Chondrocyte (in vitro differentiated cells): ENCODE measurements around the gene STYK1. TPM values are rescaled to one million over a fixed set of nuclear protein-coding genes. Genes with fewer than 3 reads are reported as not detected.

ENCODE experiments used
- DNase-seq: peaks from one replicate; pipeline ENCODE4 v3.0.0; 2021; ENCODE audit warnings: mixed read lengths, low spot score
- H3K27ac Mint-ChIP-seq: one replicate; pipeline ENCODE4 v1.8.0; 2021; ENCODE audit warnings: mild to moderate bottlenecking, moderate library complexity, mixed read lengths; ENCODE audit not compliant: unreplicated experiment
- H3K27me3 Mint-ChIP-seq: 2 replicates; pipeline ENCODE4 v1.8.0; 2021; ENCODE audit warnings: low read depth, mixed read lengths
- H3K36me3 Mint-ChIP-seq: 2 replicates; pipeline ENCODE4 v1.8.0; 2021; ENCODE audit warnings: low read depth, mixed read lengths
- H3K4me1 Mint-ChIP-seq: 2 replicates; pipeline ENCODE4 v1.8.0; 2021; ENCODE audit warnings: low read depth, mild to moderate bottlenecking, mixed read lengths
- H3K4me3 Mint-ChIP-seq: one replicate; pipeline ENCODE4 v1.8.0; 2021; ENCODE audit warnings: mild to moderate bottlenecking, moderate library complexity, mixed read lengths; ENCODE audit not compliant: unreplicated experiment
- H3K9me3 Mint-ChIP-seq: 2 replicates; pipeline ENCODE4 v1.8.0; 2021; ENCODE audit warnings: low read depth, mixed read lengths
- total RNA-seq: library from RNA; stranded (reverse); gene quantifications from 3 replicates; pipeline ENCODE4 v1.2.1, GENCODE V29; 2021
- TF ChIP-seq, protein P1 (sequence below): fragments of 200-600 bp; sonication (generic); IDR thresholded peaks from 2 replicates; pipeline ENCODE4 v1.5.0; 2021; ENCODE audit warnings: antibody characterized with exemption, mild to moderate bottlenecking, moderate library complexity

STYK1 gene
- total RNA-seq, 1 donor from 2014 or later = 0.12 TPM

DNA sequence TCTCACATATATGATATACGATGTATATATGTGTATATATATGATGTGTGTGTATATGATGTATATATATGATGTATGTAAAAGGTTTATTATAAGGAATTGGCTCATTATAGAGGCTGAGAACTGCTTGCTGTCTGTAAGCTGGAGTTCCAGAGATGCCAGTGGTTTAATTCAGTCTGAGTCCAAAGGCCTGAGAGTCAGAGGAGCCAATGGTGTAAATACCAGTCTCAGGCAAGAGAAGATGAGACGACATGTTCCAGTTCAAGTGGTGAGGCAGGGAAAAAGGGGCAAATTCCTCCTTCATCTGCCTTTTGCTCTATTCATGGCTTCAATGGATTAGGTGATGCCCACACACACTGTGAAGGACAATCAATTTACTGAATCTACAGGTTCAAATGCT lies 17.1 kb upstream of the STYK1 start:
- Mint-ChIP-seq H3K4me1 (peaks cover 3% of the 10 kb centered on the region), H3K9me3 (peaks cover 7% of the 10 kb centered on the region), H3K27me3 (no peaks in the 10 kb centered on the region), H3K27ac (no peak overlapping the region), H3K4me3 (no peak overlapping the region), H3K36me3 (peaks cover 7% of the 10 kb centered on the region)
- DNase-seq = no peak
- TF ChIP-seq, protein P1, sequence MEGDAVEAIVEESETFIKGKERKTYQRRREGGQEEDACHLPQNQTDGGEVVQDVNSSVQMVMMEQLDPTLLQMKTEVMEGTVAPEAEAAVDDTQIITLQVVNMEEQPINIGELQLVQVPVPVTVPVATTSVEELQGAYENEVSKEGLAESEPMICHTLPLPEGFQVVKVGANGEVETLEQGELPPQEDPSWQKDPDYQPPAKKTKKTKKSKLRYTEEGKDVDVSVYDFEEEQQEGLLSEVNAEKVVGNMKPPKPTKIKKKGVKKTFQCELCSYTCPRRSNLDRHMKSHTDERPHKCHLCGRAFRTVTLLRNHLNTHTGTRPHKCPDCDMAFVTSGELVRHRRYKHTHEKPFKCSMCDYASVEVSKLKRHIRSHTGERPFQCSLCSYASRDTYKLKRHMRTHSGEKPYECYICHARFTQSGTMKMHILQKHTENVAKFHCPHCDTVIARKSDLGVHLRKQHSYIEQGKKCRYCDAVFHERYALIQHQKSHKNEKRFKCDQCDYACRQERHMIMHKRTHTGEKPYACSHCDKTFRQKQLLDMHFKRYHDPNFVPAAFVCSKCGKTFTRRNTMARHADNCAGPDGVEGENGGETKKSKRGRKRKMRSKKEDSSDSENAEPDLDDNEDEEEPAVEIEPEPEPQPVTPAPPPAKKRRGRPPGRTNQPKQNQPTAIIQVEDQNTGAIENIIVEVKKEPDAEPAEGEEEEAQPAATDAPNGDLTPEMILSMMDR = no peak

DNA sequence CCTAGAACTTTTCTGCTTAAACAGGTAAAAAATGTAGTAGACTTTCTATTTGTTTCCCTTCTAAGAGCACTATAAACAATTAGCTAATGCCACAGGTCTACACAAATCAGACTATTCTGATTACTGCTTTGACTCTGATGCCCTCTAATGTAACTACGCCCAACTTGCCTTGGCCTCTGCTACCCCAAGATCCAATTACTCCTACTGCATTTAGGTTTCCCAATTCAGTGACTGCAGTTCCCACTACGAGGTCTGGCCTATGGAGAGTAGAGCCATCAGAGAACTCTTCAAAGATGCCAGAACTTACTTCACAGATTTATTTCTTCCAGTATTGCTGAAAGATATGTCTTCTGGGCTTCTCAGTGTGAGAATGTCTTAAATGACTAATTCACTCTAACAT lies 15.3 kb upstream of the STYK1 start:
- no peaks in the 10 kb centered on the region for H3K27me3 Mint-ChIP-seq
- H3K27ac Mint-ChIP-seq = no peak overlapping the region
- no peak for DNase-seq
- TF ChIP-seq, protein P1 = no peak
- peaks cover 3% of the 10 kb centered on the region for H3K4me1 Mint-ChIP-seq
- H3K36me3 Mint-ChIP-seq = no peaks in the 10 kb centered on the region
- peaks cover 7% of the 10 kb centered on the region for H3K9me3 Mint-ChIP-seq
- H3K4me3 Mint-ChIP-seq = no peak overlapping the region

- Mint-ChIP-seq H3K27ac (no peak overlapping the region), H3K27me3 (no peaks in the 10 kb centered on the region), H3K36me3 (no peaks in the 10 kb centered on the region), H3K9me3 (peaks cover 7% of the 10 kb centered on the region), H3K4me3 (no peak overlapping the region), H3K4me1 (peaks cover 3% of the 10 kb centered on the region)
- no peak for DNase-seq
- TF ChIP-seq, protein P1 = no peak
Observed at GRCh38 chr12:10688042-10688441, 14.2 kb upstream of the STYK1 start.

GRCh38 chr12:10672231-10672868 lies 1.5 kb downstream of the STYK1 start:
- TF ChIP-seq, protein P1 = no peak
- no peaks in the 10 kb centered on the region for H3K36me3 Mint-ChIP-seq
- H3K9me3 Mint-ChIP-seq = peaks cover 3% of the 10 kb centered on the region
- H3K27me3 Mint-ChIP-seq = peaks cover 16% of the 10 kb centered on the region
- peaks cover 6% of the 10 kb centered on the region for H3K4me1 Mint-ChIP-seq
- no peak overlapping the region for H3K27ac Mint-ChIP-seq
- no peak overlapping the region for H3K4me3 Mint-ChIP-seq
- no peak for DNase-seq

GRCh38 chr12:10669533-10669932 lies 4.3 kb downstream of the STYK1 start:
- Mint-ChIP-seq H3K9me3 (peaks cover 3% of the 10 kb centered on the region), H3K4me3 (no peak overlapping the region), H3K36me3 (no peaks in the 10 kb centered on the region), H3K27me3 (peaks cover 13% of the 10 kb centered on the region), H3K4me1 (peaks cover 6% of the 10 kb centered on the region), H3K27ac (no peak overlapping the region)
- TF ChIP-seq, protein P1 = no peak
- no peak for DNase-seq
